HCT116 (cell line): Measurements from ENCODE around the gene PSKH1. TPM values are rescaled to one million over a fixed set of nuclear protein-coding genes. Genes with fewer than 3 reads are reported as not detected.

ENCODE experiments used
- ATAC-seq: fragments of 200-7000 bp; cut with Tn5 transposase; 2 replicates; pipeline ENCODE4 v1.9.1; 2020; ENCODE audit warnings: mild to moderate bottlenecking, moderate library complexity
- BruUV-seq: library from RNA; stranded (reverse); fragments of 400-500 nt; replicated peaks from 2 replicates; lab custom pipeline; 2021; lab: Mats Ljungman, UMichigan
- CTCF ChIA-PET: fragments of 300-600 bp; sonication (Branson Sonifier 250); formaldehyde crosslinking; loops from one replicate; lab custom pipeline; 2021; ENCODE audit warnings: antibody characterized with exemption; lab: Charles Lee
- POLR2A ChIA-PET: fragments of 300-600, 350-600 bp; sonication (Branson Sonifier 250); formaldehyde crosslinking; loops from one replicate; lab custom pipeline; 2021; ENCODE audit warnings: antibody characterized with exemption; lab: Charles Lee
- RAD21 ChIA-PET, 2 experiments: fragments of 300-600 bp; sonication (Branson Sonifier 250); formaldehyde crosslinking; loops; one replicate each; lab custom pipeline; 2023; ENCODE audit warnings: low total read pairs in 2 of 2; ENCODE audit not compliant: uncharacterized antibody in 2 of 2, unreplicated experiment in 2 of 2, low non-redundant PET in 1 of 2; lab: Charles Lee
- DNase-seq: peaks from one replicate; pipeline ENCODE4 v3.0.0-alpha.2; 2010; ENCODE audit warnings: low read depth, low spot score
- H2AFZ ChIP-seq: fragments of 200-600 bp; shearing (Covaris generic), sonication (generic); 2 replicates; pipeline ENCODE4 v1.6.1; 2017; ENCODE audit warnings: low read depth, mixed run types, mixed read lengths, antibody characterized with exemption, low read length; ENCODE audit not compliant: poor library complexity, severe bottlenecking
- H3K27ac ChIP-seq: 2 replicates; pipeline ENCODE4 v1.5.1; 2012; ENCODE audit warnings: low read depth, low read length
- H3K27me3 ChIP-seq: fragments of 200-600 bp; sonication (generic); 2 replicates; pipeline ENCODE4 v1.6.1; 2016; ENCODE audit warnings: mixed run types, low read length, mixed read lengths; ENCODE audit not compliant: insufficient read depth
- H3K36me3 ChIP-seq, 2 experiments: fragments of 200-500 bp in 1 of 2; fragments of 200-600 bp in 1 of 2; sonication (Bioruptor generic) in 1 of 2; sonication (generic) in 1 of 2; 2 replicates each; pipeline versions ENCODE4 v1.5.1 to v1.6.1; 2014 to 2016; ENCODE audit warnings: low read length in 2 of 2, inconsistent platforms in 1 of 2, mixed read lengths in 1 of 2, mixed run types in 1 of 2; ENCODE audit not compliant: insufficient read depth in 2 of 2, control insufficient read depth in 1 of 2
- H3K4me1 ChIP-seq, 2 experiments: fragments of 200-600 bp in 1 of 2; sonication (generic) in 1 of 2; 2 replicates each; pipeline versions ENCODE4 v1.5.1 to v1.6.1; 2012 to 2017; ENCODE audit warnings: low read length in 2 of 2, inconsistent platforms in 1 of 2, mild to moderate bottlenecking in 1 of 2, mixed read lengths in 1 of 2, mixed run types in 1 of 2, moderate library complexity in 1 of 2; ENCODE audit not compliant: insufficient read depth in 2 of 2, control insufficient read depth in 1 of 2
- H3K4me2 ChIP-seq: fragments of 200-600 bp; sonication (generic); 2 replicates; pipeline ENCODE4 v1.6.1; 2017; ENCODE audit warnings: mixed run types, low read length, mixed read lengths
- H3K4me3 ChIP-seq, 2 experiments: fragments of 200-600 bp in 1 of 2; sonication (generic) in 1 of 2; replicated peaks in 1 of 2; 2 replicates each; pipeline ENCODE4 v1.5.1; 2011 to 2016; ENCODE audit warnings: low read length in 2 of 2, control low read depth in 1 of 2, low read depth in 1 of 2, mild to moderate bottlenecking in 1 of 2, mixed read lengths in 1 of 2, mixed run types in 1 of 2
- H3K79me2 ChIP-seq: fragments of 200-600 bp; sonication (generic); 2 replicates; pipeline ENCODE4 v1.6.1; 2017; ENCODE audit warnings: mild to moderate bottlenecking, mixed run types, low read length, moderate library complexity, mixed read lengths; ENCODE audit not compliant: insufficient read depth
- H3K9ac ChIP-seq: fragments of 200-600 bp; sonication (generic); 2 replicates; pipeline ENCODE4 v1.6.1; 2016; ENCODE audit warnings: low read length, mixed read lengths
- H3K9me2 ChIP-seq: fragments of 200-600 bp; sonication (generic), shearing (Covaris generic); 2 replicates; pipeline ENCODE4 v1.6.1; 2017; ENCODE audit warnings: mixed run types, mild to moderate bottlenecking, moderate library complexity; ENCODE audit not compliant: insufficient read depth
- H3K9me3 ChIP-seq, 2 experiments: fragments of 200-500 bp in 1 of 2; fragments of 200-600 bp in 1 of 2; sonication (Bioruptor generic) in 1 of 2; sonication (generic) in 1 of 2; 2 replicates each; pipeline ENCODE4 v1.6.1; 2014 to 2017; ENCODE audit warnings: low read length in 2 of 2, mixed read lengths in 2 of 2, inconsistent platforms in 1 of 2, low read depth in 1 of 2, mild to moderate bottlenecking in 1 of 2, mixed run types in 1 of 2, moderate library complexity in 1 of 2; ENCODE audit not compliant: control insufficient read depth in 1 of 2, insufficient read depth in 1 of 2
- H4K20me1 ChIP-seq: fragments of 200-600 bp; sonication (generic), shearing (Covaris generic); 2 replicates; pipeline ENCODE4 v1.6.1; 2017; ENCODE audit warnings: mixed run types, mild to moderate bottlenecking, moderate library complexity; ENCODE audit not compliant: insufficient read depth
- CBX3 ChIP-seq: IDR thresholded peaks from 2 replicates; pipeline ENCODE4 v1.6.1; 2012; ENCODE audit warnings: low read depth
- EZH2 ChIP-seq: fragments of 200-600 bp; sonication (generic); IDR thresholded peaks from 2 replicates; pipeline ENCODE4 v1.6.1; 2017; ENCODE audit warnings: antibody characterized with exemption, mixed run types
- EZH2phosphoT487 ChIP-seq: fragments of 200-600 bp; IDR thresholded peaks from 2 replicates; pipeline ENCODE4 v1.6.1; 2018; ENCODE audit warnings: antibody characterized with exemption, borderline replicate concordance
- FOSL1 ChIP-seq: IDR thresholded peaks from 2 replicates; pipeline ENCODE4 v1.6.1; 2012; ENCODE audit warnings: low read depth
- JUND ChIP-seq: IDR thresholded peaks from 2 replicates; pipeline ENCODE4 v1.6.1; 2012
- MAX ChIP-seq: IDR thresholded peaks from 2 replicates; pipeline ENCODE4 v1.6.1; 2012
- SP1 ChIP-seq: IDR thresholded peaks from 2 replicates; pipeline ENCODE4 v1.6.1; 2012; ENCODE audit warnings: low read depth
- YY1 ChIP-seq: IDR thresholded peaks from 2 replicates; pipeline ENCODE4 v1.6.1; 2011; ENCODE audit warnings: low read length, low read depth, moderate library complexity, mild to moderate bottlenecking; ENCODE audit not compliant: insufficient replicate concordance; ENCODE audit errors: extremely low read depth
- ZNF274 ChIP-seq: fragments of 200-500 bp; sonication (Bioruptor generic); IDR thresholded peaks from 2 replicates; pipeline ENCODE4 v1.6.1; 2014; ENCODE audit warnings: mild to moderate bottlenecking, low read depth, low read length, inconsistent platforms
- intact Hi-C: fragments of 100-400 bp; cut with micrococcal nuclease; formaldehyde crosslinking; loops from 2 replicates; pipeline ENCODE4 v1.10.0; 2022
- total RNA-seq: library from RNA; stranded (reverse); gene quantifications from one replicate; pipeline ENCODE4 v1.2.1, GENCODE V29; 2021; ENCODE audit not compliant: unreplicated experiment
- TF ChIP-seq, protein P1 (sequence below): IDR thresholded peaks from 2 replicates; pipeline ENCODE4 v1.6.1; 2011; ENCODE audit warnings: mild to moderate bottlenecking, low read length, moderate library complexity; ENCODE audit not compliant: insufficient replicate concordance; ENCODE audit errors: extremely low read depth

The PSKH1 gene
- total RNA-seq, 1 experiment from 2014 or later = 16.2 TPM

- H3K27ac ChIP-seq = peak overlapping the region; percentile 62
- H3K9me2 ChIP-seq = no peaks in the 10 kb centered on the region
- BruUV-seq = no TSS peak
- H4K20me1 ChIP-seq = no peaks in the 10 kb centered on the region
- peaks cover 3 to 29% of the 10 kb centered on the region in 2 experiments; a peak in 3 of 4 replicates for H3K4me1 ChIP-seq
- H3K79me2 ChIP-seq = peaks cover 33% of the 10 kb centered on the region
- H3K27me3 ChIP-seq = no peaks in the 10 kb centered on the region
- DNase-seq (no peak), ATAC-seq (no peak)
- TF ChIP-seq ZNF274 (no peak), JUND (no peak), FOSL1 (no peak), CBX3 (no peak), EZH2phosphoT487 (no peak), EZH2 (no peak), YY1 (no peak), SP1 (no peak), MAX (no peak)
- TF ChIP-seq, protein P1, sequence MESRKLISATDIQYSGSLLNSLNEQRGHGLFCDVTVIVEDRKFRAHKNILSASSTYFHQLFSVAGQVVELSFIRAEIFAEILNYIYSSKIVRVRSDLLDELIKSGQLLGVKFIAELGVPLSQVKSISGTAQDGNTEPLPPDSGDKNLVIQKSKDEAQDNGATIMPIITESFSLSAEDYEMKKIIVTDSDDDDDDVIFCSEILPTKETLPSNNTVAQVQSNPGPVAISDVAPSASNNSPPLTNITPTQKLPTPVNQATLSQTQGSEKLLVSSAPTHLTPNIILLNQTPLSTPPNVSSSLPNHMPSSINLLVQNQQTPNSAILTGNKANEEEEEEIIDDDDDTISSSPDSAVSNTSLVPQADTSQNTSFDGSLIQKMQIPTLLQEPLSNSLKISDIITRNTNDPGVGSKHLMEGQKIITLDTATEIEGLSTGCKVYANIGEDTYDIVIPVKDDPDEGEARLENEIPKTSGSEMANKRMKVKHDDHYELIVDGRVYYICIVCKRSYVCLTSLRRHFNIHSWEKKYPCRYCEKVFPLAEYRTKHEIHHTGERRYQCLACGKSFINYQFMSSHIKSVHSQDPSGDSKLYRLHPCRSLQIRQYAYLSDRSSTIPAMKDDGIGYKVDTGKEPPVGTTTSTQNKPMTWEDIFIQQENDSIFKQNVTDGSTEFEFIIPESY = no peak
- no peaks in the 10 kb centered on the region for H3K9me3 ChIP-seq
- POLR2A ChIA-PET = no interaction called here
- H3K4me3 ChIP-seq = peak overlapping the region; percentile 70 to 82
- H2AFZ ChIP-seq = no peak overlapping the region
- intact Hi-C loops = loop anchor here (5.0 to 10.0 kb wide), 2 partner anchors 117 to 410 kb away; partner anchors contain the start of gene RIPOR1
- CTCF ChIA-PET = interaction anchor here (1.4 to 2.7 kb wide), 3 partner anchors 51 to 118 kb away, joined by 3 to 11 read pairs (median 3); no protein-coding TSS in a partner anchor
- peaks cover 0 to 8% of the 10 kb centered on the region in 2 experiments; a peak in 1 of 4 replicates for H3K36me3 ChIP-seq
- H3K4me2 ChIP-seq = peak overlapping the region; percentile 98
- H3K9ac ChIP-seq = peak overlapping the region; percentile 85
- RAD21 ChIA-PET = no interaction called here
Observed at GRCh38 chr16:67934306-67935100, 41.4 kb downstream of the PSKH1 start.
